NCI-H2081 (cell line): Measurements from ENCODE around the gene SGCA.
A peak's percentile ranks its signal among the peaks of the same experiment; 100 is the strongest.

Experiments
- DNase-seq, 2 experiments: peaks; one replicate each; lab custom pipeline; 2025; lab: John Stamatoyannopoulos, UW

Gene SGCA

GRCh38 chr17:50165867-50166517 lies at the start of gene SGCA:
Gene SGCA (plus strand): TSS chr17:50166005. CDS start chr17:50166041, 36 bp downstream.
- DNase-seq, result no peak

DNA sequence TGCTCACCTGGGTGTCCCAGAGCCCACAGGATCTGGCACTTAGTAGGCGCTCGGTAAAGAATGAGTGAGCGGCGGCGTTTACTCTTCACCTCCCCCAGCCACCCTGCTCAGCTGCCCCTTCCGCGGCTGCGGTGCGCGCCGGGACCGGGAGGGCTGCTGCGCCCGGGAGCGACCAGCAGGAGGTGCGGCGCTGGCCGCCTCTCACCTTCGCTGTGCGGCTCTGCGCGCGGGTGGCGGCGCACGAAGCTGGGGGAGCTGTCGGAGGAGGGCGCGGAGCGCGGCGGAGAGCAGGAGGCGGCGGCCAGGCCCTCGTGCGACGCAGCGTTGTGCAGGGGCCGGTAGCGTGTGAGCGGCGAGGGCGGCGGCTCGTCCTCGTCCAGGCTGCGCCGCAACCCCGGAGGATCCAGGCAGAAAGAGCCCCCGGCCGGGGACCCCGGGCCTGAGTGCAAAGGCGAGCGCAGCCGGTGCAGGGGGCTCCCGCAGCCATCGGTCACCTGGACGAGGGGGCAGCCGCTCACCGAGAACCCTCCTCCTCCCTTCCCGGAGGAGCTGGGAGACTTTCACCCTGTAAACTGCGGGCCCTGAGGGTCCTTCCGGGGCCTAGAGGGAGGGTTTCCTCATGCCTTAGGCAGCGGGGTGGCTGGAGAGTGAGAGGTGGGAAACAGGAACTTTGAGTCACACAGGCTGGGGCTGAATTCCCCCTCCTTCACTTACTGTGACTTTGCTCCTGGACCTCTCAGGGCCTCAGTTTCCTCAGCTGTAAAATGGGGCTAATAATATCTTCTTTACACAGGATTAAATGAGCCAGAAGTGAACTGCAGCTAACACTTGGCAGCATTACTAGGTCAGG lies 48.4 kb upstream of the SGCA start:
- DNase-seq, result peak; percentile 68 to 75

- DNase-seq, result no peak
Measured at GRCh38 chr17:50118076-50118827, 47.6 kb upstream of the SGCA start.

DNA sequence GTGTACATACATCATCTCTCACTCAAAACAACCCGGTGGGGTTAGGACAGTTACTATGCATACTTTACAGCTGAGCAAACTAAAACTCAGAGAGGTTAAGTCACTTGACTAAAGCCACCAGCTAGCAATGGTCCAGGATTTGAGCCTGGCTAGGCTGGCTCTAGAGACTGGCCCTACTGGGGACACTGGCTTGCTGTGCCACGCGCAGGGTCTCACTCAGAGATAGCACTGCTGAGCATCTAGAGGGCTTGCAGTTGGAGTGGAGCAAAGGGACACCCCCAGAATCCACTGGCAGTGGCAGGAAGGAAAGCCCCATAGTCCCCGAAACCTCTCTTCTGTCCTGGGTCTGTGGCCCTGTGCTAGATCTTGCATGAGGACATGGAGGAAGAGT lies 47.0 kb upstream of the SGCA start:
- no peak for DNase-seq

DNA sequence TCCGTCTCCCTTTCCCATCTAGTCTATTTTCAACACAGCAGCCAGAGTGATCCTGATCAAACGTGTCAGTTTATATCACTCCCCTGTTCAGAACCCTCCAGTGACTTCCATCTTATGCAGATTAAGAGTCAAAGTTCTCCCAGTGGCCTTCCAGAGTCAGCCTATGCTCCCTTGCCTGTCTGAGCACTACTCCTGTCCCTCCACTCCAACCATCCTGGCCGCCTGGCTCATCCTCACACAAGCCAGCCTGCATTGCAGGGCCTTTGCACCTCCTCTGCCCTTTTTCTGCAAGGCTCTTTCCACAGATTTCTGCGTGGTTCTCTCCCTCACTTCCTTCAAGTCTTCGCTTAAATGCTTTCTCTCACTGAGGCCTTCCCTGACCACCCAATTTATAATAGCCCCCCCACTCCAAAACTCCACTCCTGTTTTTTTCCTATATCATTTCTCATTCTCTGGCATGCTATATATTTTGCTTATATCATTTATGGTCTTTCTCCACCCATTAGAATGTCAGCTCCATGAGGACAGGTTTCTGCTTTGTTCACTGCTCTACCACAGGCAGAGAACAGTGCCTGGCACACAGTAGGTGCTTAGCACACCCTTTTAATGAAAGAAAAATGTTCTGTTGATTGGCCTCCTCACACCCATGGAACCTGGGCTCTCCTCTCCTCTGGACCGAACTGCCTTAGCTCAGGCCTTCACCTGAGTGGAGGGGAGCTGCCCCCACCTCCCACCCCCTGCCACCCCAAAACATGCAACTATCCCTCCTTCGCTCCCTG lies 45.1 kb upstream of the SGCA start:
- DNase-seq, result no peak

DNA sequence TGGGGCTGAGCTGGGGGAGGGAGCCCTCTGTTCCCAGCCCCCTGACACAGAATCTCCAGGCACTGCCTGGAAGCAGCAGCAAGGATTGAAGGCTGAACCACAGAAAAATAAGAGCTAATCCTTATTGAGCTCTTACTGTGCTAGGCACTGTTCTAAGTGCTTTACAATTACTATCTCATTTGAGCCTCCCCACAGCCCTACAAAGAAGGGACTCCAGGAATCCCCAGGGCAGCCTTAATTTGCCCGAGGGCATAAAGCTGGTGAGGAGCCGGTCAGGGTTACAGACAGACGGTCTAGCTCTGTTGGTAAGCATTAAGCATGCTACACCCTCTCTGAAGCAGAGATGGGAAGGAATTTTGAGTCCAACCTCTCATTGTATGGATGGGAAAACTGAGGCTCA lies 42.9 kb upstream of the SGCA start:
- no peak for DNase-seq

DNA sequence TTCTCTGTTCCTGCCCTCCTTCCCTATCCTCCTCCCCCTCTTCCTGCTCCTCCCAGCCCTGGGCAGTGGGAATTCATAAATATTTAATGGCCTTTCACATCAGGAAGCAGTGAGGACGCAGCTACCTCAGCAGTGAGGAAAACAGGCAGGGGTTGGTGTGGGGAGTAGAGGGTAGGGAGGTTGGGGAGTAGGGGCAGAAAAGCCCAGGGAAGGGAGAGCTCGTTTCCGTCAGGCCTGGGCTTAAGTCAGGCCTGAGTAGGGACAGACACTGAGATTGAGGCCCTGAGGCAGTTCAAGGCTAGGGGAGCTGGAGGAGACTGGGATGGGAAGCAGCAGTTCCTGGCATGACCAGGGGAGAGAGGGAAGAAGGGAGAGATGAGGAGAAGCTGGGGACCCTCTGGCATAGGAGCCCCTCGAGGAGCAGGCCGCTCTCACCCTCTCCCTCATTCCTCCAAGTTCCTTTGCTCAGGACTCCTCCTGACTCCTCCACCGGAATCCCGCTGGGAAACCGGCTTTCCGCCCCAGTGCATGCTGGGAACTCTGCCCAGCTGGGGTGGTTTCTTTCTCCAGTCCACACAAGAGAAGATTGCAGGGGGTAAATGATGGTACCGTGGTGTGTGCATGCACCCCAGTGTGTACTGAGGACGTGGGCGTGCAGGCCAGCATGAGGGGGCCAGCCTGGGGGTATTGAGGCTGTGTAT lies 42.0 kb upstream of the SGCA start:
- peak; percentile 62 to 76 for DNase-seq

- DNase-seq, result no peak
Measured at GRCh38 chr17:50125420-50125997, 40.3 kb upstream of the SGCA start.

GRCh38 chr17:50127697-50128361 lies 38.0 kb upstream of the SGCA start:
- DNase-seq, result no peak

DNA sequence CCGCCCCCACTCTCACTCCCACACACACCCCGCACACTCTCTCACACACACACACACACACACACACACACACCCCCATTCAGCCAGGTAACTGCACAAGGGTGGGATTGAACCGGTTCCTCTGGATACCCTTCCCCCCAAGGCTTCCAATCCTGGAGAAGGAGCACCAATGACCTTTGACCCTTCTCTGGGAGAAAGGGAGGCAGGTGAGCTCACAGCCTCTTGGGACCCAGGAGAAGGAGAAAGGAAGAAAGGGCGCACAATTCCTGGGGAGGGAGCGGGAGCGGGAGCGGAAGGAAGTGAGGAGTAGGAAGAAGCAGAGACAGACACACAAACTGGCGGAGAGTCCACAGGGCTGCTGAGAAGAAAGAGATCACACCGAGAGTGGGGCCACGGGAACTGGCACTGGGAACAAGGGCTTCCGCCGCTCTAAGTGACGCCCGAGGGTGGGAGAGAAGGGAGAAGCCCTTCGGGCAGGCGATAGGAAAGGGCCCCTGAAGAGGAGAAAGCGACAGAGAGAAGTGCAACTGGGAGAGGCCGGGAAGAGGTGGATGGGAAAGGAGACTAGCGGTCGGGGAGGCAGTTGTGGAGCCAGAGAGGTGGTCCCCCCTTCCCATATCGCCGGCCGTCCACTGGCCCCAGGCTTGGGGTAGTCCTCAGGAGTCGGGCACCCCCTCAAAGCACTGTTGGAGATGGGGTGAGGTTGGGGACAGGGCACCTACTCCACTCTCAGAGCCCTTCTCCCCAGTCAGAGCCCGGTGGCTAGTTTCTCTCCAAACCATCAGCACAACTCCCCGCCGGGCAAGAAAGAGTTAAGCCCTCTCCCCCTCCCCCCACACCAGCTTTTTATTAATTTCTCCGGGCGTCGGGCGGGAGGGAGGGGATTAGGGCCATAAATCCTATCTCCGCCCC lies 37.1 kb upstream of the SGCA start:
- no peak for DNase-seq

DNA sequence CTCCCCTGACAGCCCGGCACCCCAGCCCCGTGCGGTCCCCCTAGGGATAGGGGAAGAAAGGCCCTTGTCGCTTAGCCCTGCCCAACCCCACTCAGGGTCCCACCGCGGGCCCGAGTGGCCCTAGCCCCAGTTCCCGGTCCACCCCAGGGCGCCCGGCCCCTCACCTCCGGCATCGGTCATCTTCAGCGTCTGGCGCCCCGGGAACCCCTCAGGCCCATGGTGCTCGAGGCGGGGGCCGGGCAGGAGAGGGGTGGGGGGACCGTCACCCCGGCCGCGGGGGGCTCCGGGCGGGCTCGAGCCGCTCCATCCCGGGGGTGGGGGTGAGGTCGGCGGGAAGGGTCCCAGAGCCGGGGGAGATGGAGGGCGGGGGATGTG lies 36.5 kb upstream of the SGCA start:
- no peak for DNase-seq

- peak in 1 of 2 experiments; percentile 30 for DNase-seq
Measured at GRCh38 chr17:50129728-50130558, 35.9 kb upstream of the SGCA start, which contains the start of gene SAMD14. Gene SAMD14 (minus strand): TSS chr17:50130160. CDS start chr17:50124959, 5,201 bp downstream.

GRCh38 chr17:50130559-50131305 lies 35.1 kb upstream of the SGCA start:
- DNase-seq, result peak in 1 of 2 experiments; percentile 16

DNA sequence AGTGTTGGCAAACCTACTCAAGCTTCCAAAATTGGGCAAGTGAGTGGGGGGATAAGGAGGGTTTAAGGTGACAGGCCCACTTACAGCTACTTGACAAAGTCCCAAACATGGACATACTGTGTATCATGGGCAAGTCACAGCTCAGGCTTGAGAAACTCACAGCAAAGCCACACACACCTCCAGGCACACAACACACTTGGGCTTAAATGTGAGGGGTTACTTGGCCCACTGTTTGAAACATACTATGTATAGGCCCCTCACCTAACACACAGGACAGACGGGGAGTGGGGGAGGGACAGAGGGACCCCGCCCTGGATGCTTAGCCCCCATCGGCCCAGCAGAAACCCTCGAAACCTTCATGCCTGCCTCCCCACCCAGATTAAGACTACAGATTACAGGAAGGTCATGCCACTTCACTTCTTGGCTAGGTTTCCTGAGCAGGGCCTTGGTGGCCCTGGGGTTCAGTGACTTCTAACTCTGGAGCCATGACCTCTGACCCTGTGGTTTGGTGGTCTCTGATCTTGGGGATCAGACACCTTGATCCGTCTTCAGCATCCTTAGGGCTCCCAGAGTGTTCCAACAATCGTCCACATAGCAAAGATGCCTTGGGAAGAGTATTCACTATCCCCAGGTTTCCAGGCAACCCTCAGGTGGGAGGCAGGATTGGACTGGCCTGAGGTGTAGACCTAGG lies 33.6 kb upstream of the SGCA start:
- DNase-seq, result no peak

GRCh38 chr17:50133028-50133768 lies 32.6 kb upstream of the SGCA start:
- DNase-seq, result no peak

DNA sequence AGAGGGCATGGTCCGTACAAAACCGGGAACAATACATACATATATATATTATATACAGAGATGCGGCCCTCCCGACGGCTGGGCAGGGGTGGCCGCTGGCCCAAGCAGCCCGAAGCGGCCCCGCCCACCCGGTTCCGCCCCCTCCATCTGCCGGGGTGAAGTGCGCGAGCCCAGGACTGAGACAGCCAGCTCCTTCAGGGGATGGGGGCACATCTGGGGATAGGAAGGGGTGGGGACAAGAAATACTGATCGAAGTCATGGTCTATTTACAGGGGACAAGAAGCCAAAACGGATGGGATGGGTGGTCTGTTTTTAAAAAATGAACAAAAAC lies 32.1 kb upstream of the SGCA start:
- no peak for DNase-seq
